ENCODE data around the gene CDC45.

Gene CDC45

GRCh38 chr22:19471572-19471971, 8.1 kb upstream of the CDC45 start:
- DNase-seq, result no peak

GRCh38 chr22:19472233-19472632, 7.5 kb upstream of the CDC45 start:
- no peak for DNase-seq

- no peak for DNase-seq
These were observed 6.1 kb upstream of the CDC45 start for GRCh38 chr22:19473578-19473977.

- no peak for DNase-seq
These were observed 3.7 kb upstream of the CDC45 start for GRCh38 chr22:19476023-19476422.

GRCh38 chr22:19477321-19478044, 2.2 kb upstream of the CDC45 start:
- no peak for DNase-seq

GRCh38 chr22:19478045-19478900, 1.4 kb upstream of the CDC45 start:
- no peak for DNase-seq

- peak; percentile 75 for DNase-seq
These were observed 792 bp upstream of the CDC45 start, which contains the start of gene UFD1 for GRCh38 chr22:19478901-19479354. Gene UFD1 (minus strand): TSS chr22:19479193. CDS start chr22:19479085, 108 bp downstream.

- DNase-seq, result no peak
These were observed 451 bp downstream of the CDC45 start for GRCh38 chr22:19480173-19480568.

- DNase-seq, result no peak
These were observed 1.1 kb downstream of the CDC45 start for GRCh38 chr22:19480789-19481188.

GRCh38 chr22:19482297-19482696, 2.6 kb downstream of the CDC45 start:
- DNase-seq, result no peak

GRCh38 chr22:19483481-19484244, 3.9 kb downstream of the CDC45 start:
- no peak for DNase-seq

- DNase-seq, result no peak
These were observed 8.6 kb downstream of the CDC45 start for GRCh38 chr22:19488285-19488684.

- no peak for DNase-seq
These were observed 9.4 kb downstream of the CDC45 start for GRCh38 chr22:19488884-19489843.

- DNase-seq, result no peak
These were observed 11.0 kb downstream of the CDC45 start for GRCh38 chr22:19490628-19491230.

GRCh38 chr22:19492504-19493174, 12.9 kb downstream of the CDC45 start:
- DNase-seq, result no peak

- no peak for DNase-seq
These were observed 14.4 kb downstream of the CDC45 start for GRCh38 chr22:19494001-19494560.

GRCh38 chr22:19494676-19495173, 15.0 kb downstream of the CDC45 start:
- no peak for DNase-seq

- no peak for DNase-seq
These were observed 16.0 kb downstream of the CDC45 start for GRCh38 chr22:19495562-19496323.

- DNase-seq, result no peak
These were observed 16.6 kb downstream of the CDC45 start for GRCh38 chr22:19496324-19496630.

- DNase-seq, result no peak
These were observed 17.5 kb downstream of the CDC45 start for GRCh38 chr22:19497245-19497644.

Measured in activated gamma-delta T cell treated with Interleukin-2 at 50 U/mL for 16 hours (primary cell).